Measurements from ENCODE around the gene INHBB.

DNA sequence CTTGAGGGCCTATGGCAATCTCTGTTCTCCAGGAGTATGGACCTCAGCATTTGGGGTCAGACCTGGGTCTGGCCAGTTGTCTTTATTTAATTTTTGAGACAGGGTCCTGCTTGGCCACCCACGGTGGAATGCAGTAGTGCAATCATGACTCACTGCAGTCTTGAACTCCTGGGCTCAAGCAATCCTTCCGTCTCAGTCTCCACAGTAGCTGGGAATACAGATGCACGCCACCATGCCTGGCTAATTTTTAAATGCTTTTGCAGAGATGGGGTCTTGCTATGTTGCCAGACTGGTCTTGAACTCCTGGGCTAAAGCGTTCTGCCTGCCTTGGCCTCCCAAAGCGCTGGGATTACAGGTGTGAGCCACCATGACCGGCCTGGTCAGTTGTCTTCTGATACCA lies 46.4 kb upstream of the INHBB start:
- TF ChIP-seq, protein P1, sequence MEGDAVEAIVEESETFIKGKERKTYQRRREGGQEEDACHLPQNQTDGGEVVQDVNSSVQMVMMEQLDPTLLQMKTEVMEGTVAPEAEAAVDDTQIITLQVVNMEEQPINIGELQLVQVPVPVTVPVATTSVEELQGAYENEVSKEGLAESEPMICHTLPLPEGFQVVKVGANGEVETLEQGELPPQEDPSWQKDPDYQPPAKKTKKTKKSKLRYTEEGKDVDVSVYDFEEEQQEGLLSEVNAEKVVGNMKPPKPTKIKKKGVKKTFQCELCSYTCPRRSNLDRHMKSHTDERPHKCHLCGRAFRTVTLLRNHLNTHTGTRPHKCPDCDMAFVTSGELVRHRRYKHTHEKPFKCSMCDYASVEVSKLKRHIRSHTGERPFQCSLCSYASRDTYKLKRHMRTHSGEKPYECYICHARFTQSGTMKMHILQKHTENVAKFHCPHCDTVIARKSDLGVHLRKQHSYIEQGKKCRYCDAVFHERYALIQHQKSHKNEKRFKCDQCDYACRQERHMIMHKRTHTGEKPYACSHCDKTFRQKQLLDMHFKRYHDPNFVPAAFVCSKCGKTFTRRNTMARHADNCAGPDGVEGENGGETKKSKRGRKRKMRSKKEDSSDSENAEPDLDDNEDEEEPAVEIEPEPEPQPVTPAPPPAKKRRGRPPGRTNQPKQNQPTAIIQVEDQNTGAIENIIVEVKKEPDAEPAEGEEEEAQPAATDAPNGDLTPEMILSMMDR (IDR thresholded peaks at IDR 0.05) = peak in 1 of 6 experiments; percentile 25
- no peak for TF ChIP-seq POLR2A (IDR thresholded peaks at IDR 0.05)
